HFFc6 (cell line): ENCODE data around the gene DCP1B. TPM values are rescaled to one million over a fixed set of nuclear protein-coding genes. Genes with fewer than 3 reads are reported as not detected.

Experiments
- DNase-seq: peaks from one replicate; pipeline ENCODE4 v3.0.0-alpha.2; 2018
- H3K27ac Mint-ChIP-seq: 2 replicates; pipeline ENCODE4 v1.8.0; 2020; ENCODE audit warnings: mild to moderate bottlenecking, mixed read lengths
- H3K27me3 Mint-ChIP-seq: 2 replicates; pipeline ENCODE4 v1.8.0; 2021; ENCODE audit warnings: mild to moderate bottlenecking, moderate library complexity, mixed read lengths; ENCODE audit not compliant: insufficient read depth
- H3K36me3 Mint-ChIP-seq: 2 replicates; pipeline ENCODE4 v1.8.0; 2021; ENCODE audit warnings: low read depth, mixed read lengths
- H3K4me1 Mint-ChIP-seq: 2 replicates; pipeline ENCODE4 v1.8.0; 2020; ENCODE audit warnings: low read depth, mixed read lengths
- H3K4me3 Mint-ChIP-seq: 2 replicates; pipeline ENCODE4 v1.8.0; 2020; ENCODE audit warnings: mild to moderate bottlenecking, moderate library complexity, mixed read lengths
- H3K9me3 Mint-ChIP-seq: 2 replicates; pipeline ENCODE4 v1.8.0; 2020; ENCODE audit warnings: mild to moderate bottlenecking, mixed read lengths
- CTCF ChIP-seq: fragments of 200-600 bp; sonication (generic); IDR thresholded peaks from 2 replicates; pipeline ENCODE4 v1.5.0; 2021; ENCODE audit warnings: antibody characterized with exemption, mild to moderate bottlenecking
- total RNA-seq, 6 experiments: library from RNA; stranded (reverse); fragmentation: NEBNext Ultra II Directional; extraction: Animal tissue kit (Norgen Biotek cat#: 25700); gene quantifications; 2 replicates in 1 of 6; 3 replicates in 5 of 6; pipeline ENCODE4 v1.2.3, GENCODE V29; 2021

DCP1B gene
- total RNA-seq, 6 experiments from 2014 or later, result 12.6 to 16.4 (median 14.5) TPM

- Mint-ChIP-seq H3K4me3 (no peak overlapping the region), H3K4me1 (peaks cover 12% of the 10 kb centered on the region), H3K36me3 (no peaks in the 10 kb centered on the region), H3K27ac (no peak overlapping the region), H3K9me3 (no peaks in the 10 kb centered on the region), H3K27me3 (peaks cover 40% of the 10 kb centered on the region)
- no peak for TF ChIP-seq CTCF
- no peak for DNase-seq
These were observed 74.1 kb downstream of the DCP1B start for GRCh38 chr12:1929985-1930802.

- H3K4me1 Mint-ChIP-seq, result peaks cover 12% of the 10 kb centered on the region
- no peaks in the 10 kb centered on the region for H3K9me3 Mint-ChIP-seq
- DNase-seq, result no peak
- H3K27me3 Mint-ChIP-seq, result peaks cover 48% of the 10 kb centered on the region
- no peak overlapping the region for H3K4me3 Mint-ChIP-seq
- no peaks in the 10 kb centered on the region for H3K36me3 Mint-ChIP-seq
- H3K27ac Mint-ChIP-seq, result no peak overlapping the region
- TF ChIP-seq CTCF, result no peak
These were observed 74.8 kb downstream of the DCP1B start for GRCh38 chr12:1929241-1929984.

GRCh38 chr12:1928439-1929121 lies 75.7 kb downstream of the DCP1B start:
- DNase-seq, result no peak
- Mint-ChIP-seq H3K9me3 (no peaks in the 10 kb centered on the region), H3K36me3 (no peaks in the 10 kb centered on the region), H3K4me1 (peaks cover 11% of the 10 kb centered on the region), H3K27me3 (peaks cover 52% of the 10 kb centered on the region), H3K27ac (no peak overlapping the region), H3K4me3 (no peak overlapping the region)
- no peak for TF ChIP-seq CTCF

- peaks cover 4% of the 10 kb centered on the region for H3K4me1 Mint-ChIP-seq
These were observed 76.4 kb downstream of the DCP1B start for GRCh38 chr12:1927751-1928351.

More at GRCh38 chr12:1927751-1928351, 76.4 kb downstream of the DCP1B start:
- no peak overlapping the region for H3K27ac Mint-ChIP-seq
- no peaks in the 10 kb centered on the region for H3K36me3 Mint-ChIP-seq
- no peak overlapping the region for H3K4me3 Mint-ChIP-seq
- no peaks in the 10 kb centered on the region for H3K9me3 Mint-ChIP-seq
- TF ChIP-seq CTCF, result no peak
- H3K27me3 Mint-ChIP-seq, result peaks cover 53% of the 10 kb centered on the region
- DNase-seq, result no peak
